CD4-positive, alpha-beta T cell (primary cell): ENCODE results near the gene CRABP1. TPM values are rescaled to one million over a fixed set of nuclear protein-coding genes. Genes with fewer than 3 reads are reported as not detected.

Source experiments
- ATAC-seq: fragments of 200-7000 bp; cut with Tn5 transposase; one replicate; pipeline ENCODE4 v1.10.0; 2022; ENCODE audit warnings: mild to moderate bottlenecking; ENCODE audit not compliant: poor library complexity
- CTCF ChIA-PET: fragments of 350-600 bp; sonication (Branson Sonifier 250); formaldehyde crosslinking; loops from one replicate; lab custom pipeline; 2021; ENCODE audit warnings: antibody characterized with exemption, inconsistent platforms; lab: Charles Lee
- POLR2A ChIA-PET: fragments of 350-600 bp; sonication (Branson Sonifier 250); formaldehyde crosslinking; loops from one replicate; lab custom pipeline; 2021; ENCODE audit warnings: antibody characterized with exemption, inconsistent platforms; lab: Charles Lee
- DNase-seq, 14 experiments: peaks; one replicate each; pipeline ENCODE4 v3.0.0-alpha.2; 2013 to 2020; ENCODE audit warnings: mixed read lengths in 2 of 14
- H3K27ac ChIP-seq, 2 donors: one replicate each; pipeline versions ENCODE4 v1.5.1 to v1.7.0; 2013; ENCODE audit warnings: low read length in 2 of 2, low read depth in 1 of 2, mild to moderate bottlenecking in 1 of 2
- H3K27me3 ChIP-seq, 2 experiments: 1 replicate in 1 of 2; 2 replicates in 1 of 2; pipeline versions ENCODE4 v1.6.1 to v1.7.0; 2013; ENCODE audit warnings: low read length in 2 of 2, control low read depth in 1 of 2, mild to moderate bottlenecking in 1 of 2, moderate library complexity in 1 of 2; ENCODE audit not compliant: insufficient read depth in 2 of 2, control insufficient read depth in 1 of 2
- H3K36me3 ChIP-seq: one replicate; pipeline ENCODE4 v1.6.1; 2013; ENCODE audit warnings: low read length, control low read depth; ENCODE audit not compliant: insufficient read depth
- H3K4me1 ChIP-seq: one replicate; pipeline ENCODE4 v1.6.1; 2013; ENCODE audit warnings: low read length, control low read depth; ENCODE audit not compliant: insufficient read depth
- H3K4me3 ChIP-seq: one replicate; pipeline ENCODE4 v1.5.1; 2013; ENCODE audit warnings: mild to moderate bottlenecking, low read length, moderate library complexity
- H3K9me3 ChIP-seq, 2 experiments: 1 replicate in 1 of 2; 2 replicates in 1 of 2; pipeline versions ENCODE4 v1.6.1 to v1.7.0; 2013; ENCODE audit warnings: low read length in 2 of 2, mild to moderate bottlenecking in 2 of 2, control low read depth in 1 of 2, moderate library complexity in 1 of 2; ENCODE audit not compliant: control insufficient read depth in 1 of 2, insufficient read depth in 1 of 2
- H3K27ac Mint-ChIP-seq: one replicate; pipeline ENCODE4 v1.8.0; 2020; ENCODE audit warnings: mixed read lengths
- H3K27me3 Mint-ChIP-seq: one replicate; pipeline ENCODE4 v1.8.0; 2021; ENCODE audit warnings: mixed read lengths
- H3K36me3 Mint-ChIP-seq: one replicate; pipeline ENCODE4 v1.8.0; 2021; ENCODE audit warnings: low read depth, mixed read lengths
- H3K4me1 Mint-ChIP-seq: one replicate; pipeline ENCODE4 v1.8.0; 2021; ENCODE audit warnings: low read depth, mixed read lengths
- H3K4me3 Mint-ChIP-seq: one replicate; pipeline ENCODE4 v1.8.0; 2020; ENCODE audit warnings: mild to moderate bottlenecking, mixed read lengths
- H3K9me3 Mint-ChIP-seq: one replicate; pipeline ENCODE4 v1.8.0; 2020; ENCODE audit warnings: mixed read lengths
- intact Hi-C, 2 experiments: fragments of 100-400 bp; cut with DNase I in 1 of 2; cut with micrococcal nuclease in 1 of 2; formaldehyde crosslinking; loops; one replicate each; pipeline versions ENCODE4 v1.15.1 to v1.9.0; 2023 to 2025; cut with DNase I, micrococcal nuclease
- total RNA-seq, 174 experiments: library from RNA in 2 of 174; stranded (reverse) in 2 of 174; gene quantifications; one replicate each; pipeline ENCODE4 v1.2.3 and lab custom pipeline; 2021 to 2026
- TF ChIP-seq, protein P1 (sequence below): fragments of 200-600 bp; IDR thresholded peaks from one replicate; pipeline ENCODE4 v1.8.0; 2022; ENCODE audit warnings: antibody characterized with exemption, mild to moderate bottlenecking

CRABP1 gene
- total RNA-seq, 2 experiments from 2014 or later: not detected

GRCh38 chr15:78388865-78389264 is 48.7 kb downstream of the CRABP1 start:
- Mint-ChIP-seq H3K4me1 (no peaks in the 10 kb centered on the region), H3K9me3 (no peaks in the 10 kb centered on the region), H3K27ac (no peak overlapping the region), H3K27me3 (peaks cover 45% of the 10 kb centered on the region), H3K4me3 (no peak overlapping the region), H3K36me3 (no peaks in the 10 kb centered on the region)
- TF ChIP-seq, protein P1, sequence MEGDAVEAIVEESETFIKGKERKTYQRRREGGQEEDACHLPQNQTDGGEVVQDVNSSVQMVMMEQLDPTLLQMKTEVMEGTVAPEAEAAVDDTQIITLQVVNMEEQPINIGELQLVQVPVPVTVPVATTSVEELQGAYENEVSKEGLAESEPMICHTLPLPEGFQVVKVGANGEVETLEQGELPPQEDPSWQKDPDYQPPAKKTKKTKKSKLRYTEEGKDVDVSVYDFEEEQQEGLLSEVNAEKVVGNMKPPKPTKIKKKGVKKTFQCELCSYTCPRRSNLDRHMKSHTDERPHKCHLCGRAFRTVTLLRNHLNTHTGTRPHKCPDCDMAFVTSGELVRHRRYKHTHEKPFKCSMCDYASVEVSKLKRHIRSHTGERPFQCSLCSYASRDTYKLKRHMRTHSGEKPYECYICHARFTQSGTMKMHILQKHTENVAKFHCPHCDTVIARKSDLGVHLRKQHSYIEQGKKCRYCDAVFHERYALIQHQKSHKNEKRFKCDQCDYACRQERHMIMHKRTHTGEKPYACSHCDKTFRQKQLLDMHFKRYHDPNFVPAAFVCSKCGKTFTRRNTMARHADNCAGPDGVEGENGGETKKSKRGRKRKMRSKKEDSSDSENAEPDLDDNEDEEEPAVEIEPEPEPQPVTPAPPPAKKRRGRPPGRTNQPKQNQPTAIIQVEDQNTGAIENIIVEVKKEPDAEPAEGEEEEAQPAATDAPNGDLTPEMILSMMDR: no peak
- no peaks in the 10 kb centered on the region for H3K36me3 ChIP-seq
- no peaks in the 10 kb centered on the region for H3K9me3 ChIP-seq
- intact Hi-C loops: no loop called here
- no peak for DNase-seq
- H3K4me3 ChIP-seq: no peak overlapping the region
- H3K27ac ChIP-seq: no peak overlapping the region
- ChIA-PET CTCF (no interaction called here), POLR2A (no interaction called here)
- no peaks in the 10 kb centered on the region for H3K4me1 ChIP-seq
- ATAC-seq: no peak
- H3K27me3 ChIP-seq: peaks cover 6 to 7% of the 10 kb centered on the region in 2 experiments

DNA sequence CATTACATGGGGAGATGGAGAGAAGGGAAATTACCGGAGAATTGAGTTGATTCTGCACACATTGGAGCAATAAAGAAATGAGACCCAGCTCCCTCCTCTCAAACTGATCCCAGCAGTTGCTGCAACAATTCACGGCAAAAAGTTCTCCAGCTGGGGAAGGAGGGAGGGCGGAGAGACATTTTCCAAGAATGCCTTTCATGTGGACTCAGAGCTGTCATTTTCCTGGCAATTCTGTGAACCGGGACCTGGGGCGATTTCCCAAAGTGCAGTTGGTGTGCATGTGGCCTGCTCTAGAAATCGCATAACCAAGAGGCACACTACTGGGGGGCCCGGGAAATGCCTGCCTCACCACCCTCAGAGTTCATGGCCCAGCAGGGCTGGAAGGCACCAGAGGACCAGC is 49.2 kb downstream of the CRABP1 start:
- Histone ChIP-seq H3K27ac (no peak overlapping the region), H3K4me1 (no peaks in the 10 kb centered on the region), H3K27me3 (peaks cover 6 to 7% of the 10 kb centered on the region in 2 experiments), H3K4me3 (no peak overlapping the region), H3K9me3 (no peaks in the 10 kb centered on the region), H3K36me3 (no peaks in the 10 kb centered on the region)
- H3K4me3 Mint-ChIP-seq: no peak overlapping the region
- H3K27ac Mint-ChIP-seq: no peak overlapping the region
- H3K27me3 Mint-ChIP-seq: peaks cover 44% of the 10 kb centered on the region
- TF ChIP-seq, protein P1: no peak
- intact Hi-C loops: no loop called here
- ChIA-PET POLR2A (no interaction called here), CTCF (no interaction called here)
- no peaks in the 10 kb centered on the region for H3K4me1 Mint-ChIP-seq
- no peaks in the 10 kb centered on the region for H3K9me3 Mint-ChIP-seq
- ATAC-seq (no peak), DNase-seq (no peak)
- H3K36me3 Mint-ChIP-seq: no peaks in the 10 kb centered on the region

GRCh38 chr15:78389738-78390137 is 49.6 kb downstream of the CRABP1 start:
- Histone ChIP-seq H3K4me3 (no peak overlapping the region), H3K9me3 (no peaks in the 10 kb centered on the region), H3K4me1 (no peaks in the 10 kb centered on the region), H3K27me3 (peaks cover 6 to 7% of the 10 kb centered on the region in 2 experiments), H3K36me3 (no peaks in the 10 kb centered on the region), H3K27ac (no peak overlapping the region)
- POLR2A ChIA-PET: no interaction called here
- DNase-seq (no peak), ATAC-seq (no peak)
- TF ChIP-seq, protein P1: no peak
- Mint-ChIP-seq H3K4me1 (no peaks in the 10 kb centered on the region), H3K36me3 (no peaks in the 10 kb centered on the region), H3K9me3 (no peaks in the 10 kb centered on the region), H3K4me3 (no peak overlapping the region), H3K27me3 (peaks cover 40% of the 10 kb centered on the region), H3K27ac (no peak overlapping the region)
- intact Hi-C loops: no loop called here
- CTCF ChIA-PET: no interaction called here
